ENCODE data around the gene CST5. TPM values are rescaled to one million over a fixed set of nuclear protein-coding genes. Genes with fewer than 3 reads are reported as not detected.

Gene CST5
- total and polyA plus RNA-seq, 12 donors, result not detected

GRCh38 chr20:23857962-23858595 is 21.5 kb downstream of the CST5 start:
- Histone ChIP-seq H3K4me3 (no peak overlapping the region), H3K36me3 (no peaks in the 10 kb centered on the region), H3K27ac (no peak overlapping the region), H3K4me1 (no peaks in the 10 kb centered on the region), H3K27me3 (peaks cover 0 to 21% (median 0%) of the 10 kb centered on the region in 7 donors), H3K9me3 (peaks cover 0 to 5% (median under 1%) of the 10 kb centered on the region in 11 donors)
- TF ChIP-seq CTCF (IDR thresholded peaks at IDR 0.05), result no peak
- DNase-seq (no peak), ATAC-seq (no peak)
- intact Hi-C loops (cut with DNase I), result no loop called here
- 52% methylated on average over 9 of the region's 9 CpGs for WGBS, 2 donors

- Histone ChIP-seq H3K36me3 (no peaks in the 10 kb centered on the region), H3K4me3 (no peak overlapping the region), H3K9me3 (no peaks in the 10 kb centered on the region), H3K27ac (no peak overlapping the region), H3K27me3 (peaks cover 0 to 18% (median 0%) of the 10 kb centered on the region in 7 donors), H3K4me1 (no peaks in the 10 kb centered on the region)
- TF ChIP-seq CTCF (IDR thresholded peaks at IDR 0.05), result no peak
- WGBS, 2 donors, result 80 to 84% methylated on average over 5 of the region's 5 CpGs
- DNase-seq (no peak), ATAC-seq (no peak)
- intact Hi-C loops (cut with DNase I), result no loop called here
Measured at GRCh38 chr20:23856736-23857135, 22.8 kb downstream of the CST5 start.

GRCh38 chr20:23856226-23856625 is 23.3 kb downstream of the CST5 start:
- Histone ChIP-seq H3K4me3 (no peak overlapping the region), H3K27me3 (peaks cover 0 to 18% (median 0%) of the 10 kb centered on the region in 7 donors), H3K4me1 (no peaks in the 10 kb centered on the region), H3K36me3 (no peaks in the 10 kb centered on the region), H3K9me3 (no peaks in the 10 kb centered on the region), H3K27ac (no peak overlapping the region)
- ATAC-seq, result no peak
- intact Hi-C loops (cut with DNase I), result no loop called here
- DNase-seq, result no peak
- WGBS, 2 donors, result 87 to 92% methylated on average over 5 of the region's 5 CpGs
- TF ChIP-seq CTCF (IDR thresholded peaks at IDR 0.05), result no peak

GRCh38 chr20:23841693-23842092 is 37.9 kb downstream of the CST5 start:
- peaks cover 0 to 15% (median 0%) of the 10 kb centered on the region in 11 donors for H3K9me3 ChIP-seq
- TF ChIP-seq CTCF (IDR thresholded peaks at IDR 0.05), result no peak

More at GRCh38 chr20:23841693-23842092, 37.9 kb downstream of the CST5 start:
- Histone ChIP-seq H3K4me1 (no peaks in the 10 kb centered on the region), H3K27me3 (peaks cover 0 to 7% (median 0%) of the 10 kb centered on the region in 7 donors), H3K27ac (no peak overlapping the region), H3K4me3 (no peak overlapping the region), H3K36me3 (no peaks in the 10 kb centered on the region)
- DNase-seq (no peak), ATAC-seq (no peak)
- 61 to 67% methylated on average over 2 of the region's 2 CpGs for WGBS, 2 donors
- intact Hi-C loops (cut with DNase I), result loop anchor here in 1 of 10 donors (10.0 kb wide), 1 partner anchor 63 kb away; no protein-coding TSS in a partner anchor
